GM19438 (cell line): ENCODE results near the gene USP17L24.
"Not testable (repeated sequence)": the region's sequence is repeated elsewhere in the genome, so short reads cannot be mapped to it uniquely, and the experiment has no call there.

Experiments
- ATAC-seq: cut with Tn5 transposase; IDR thresholded peaks from one replicate; pipeline ENCODE4 v1.9.1; 2021; ENCODE audit warnings: low read depth; ENCODE audit not compliant: unreplicated experiment

USP17L24 gene, protein sequence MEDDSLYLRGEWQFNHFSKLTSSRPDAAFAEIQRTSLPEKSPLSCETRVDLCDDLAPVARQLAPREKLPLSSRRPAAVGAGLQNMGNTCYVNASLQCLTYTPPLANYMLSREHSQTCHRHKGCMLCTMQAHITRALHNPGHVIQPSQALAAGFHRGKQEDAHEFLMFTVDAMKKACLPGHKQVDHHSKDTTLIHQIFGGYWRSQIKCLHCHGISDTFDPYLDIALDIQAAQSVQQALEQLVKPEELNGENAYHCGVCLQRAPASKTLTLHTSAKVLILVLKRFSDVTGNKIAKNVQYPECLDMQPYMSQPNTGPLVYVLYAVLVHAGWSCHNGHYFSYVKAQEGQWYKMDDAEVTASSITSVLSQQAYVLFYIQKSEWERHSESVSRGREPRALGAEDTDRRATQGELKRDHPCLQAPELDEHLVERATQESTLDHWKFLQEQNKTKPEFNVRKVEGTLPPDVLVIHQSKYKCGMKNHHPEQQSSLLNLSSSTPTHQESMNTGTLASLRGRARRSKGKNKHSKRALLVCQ

DNA sequence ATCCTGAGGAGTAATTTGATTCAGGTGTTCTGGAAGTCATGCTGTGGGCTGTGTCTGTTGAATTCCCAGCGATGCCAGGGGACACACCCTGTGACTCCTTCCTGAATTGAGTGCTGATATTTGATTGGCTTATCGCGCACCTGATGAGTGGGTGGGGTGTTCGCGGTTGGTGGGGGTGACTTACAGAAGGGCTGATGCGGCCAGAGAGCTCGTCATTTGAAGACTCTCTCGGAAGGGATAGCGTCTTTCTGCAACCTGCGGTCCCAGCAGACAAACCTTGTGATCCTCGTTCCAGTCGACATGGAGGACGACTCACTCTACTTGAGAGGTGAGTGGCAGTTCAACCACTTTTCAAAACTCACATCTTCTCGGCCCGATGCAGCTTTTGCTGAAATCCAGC, at the start of gene USP17L24:
Gene USP17L24, plus strand, starts transcription at position 301 of the 400 bp plus-strand sequence. Its CDS starts 0 bp downstream, at position 301.
- not testable (repeated sequence) for ATAC-seq

- not testable (repeated sequence) for ATAC-seq
These were observed 774 bp upstream of the USP17L24 start for GRCh38 chr4:9324191-9324590.

DNA sequence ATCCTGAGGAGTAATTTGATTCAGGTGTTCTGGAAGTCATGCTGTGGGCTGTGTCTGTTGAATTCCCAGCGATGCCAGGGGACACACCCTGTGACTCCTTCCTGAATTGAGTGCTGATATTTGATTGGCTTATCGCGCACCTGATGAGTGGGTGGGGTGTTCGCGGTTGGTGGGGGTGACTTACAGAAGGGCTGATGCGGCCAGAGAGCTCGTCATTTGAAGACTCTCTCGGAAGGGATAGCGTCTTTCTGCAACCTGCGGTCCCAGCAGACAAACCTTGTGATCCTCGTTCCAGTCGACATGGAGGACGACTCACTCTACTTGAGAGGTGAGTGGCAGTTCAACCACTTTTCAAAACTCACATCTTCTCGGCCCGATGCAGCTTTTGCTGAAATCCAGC, 4.6 kb downstream of the USP17L24 start, which contains the start of gene USP17L25:
Gene USP17L25, plus strand, starts transcription at position 301 of the 400 bp plus-strand sequence. Its CDS starts 0 bp downstream, at position 301.
- ATAC-seq = not testable (repeated sequence)

GRCh38 chr4:9334358-9334757, 9.4 kb downstream of the USP17L24 start, which contains the start of gene USP17L26:
Gene USP17L26 (plus strand): TSS chr4:9334658. CDS start chr4:9334658, 0 bp downstream.
- ATAC-seq = not testable (repeated sequence)

- ATAC-seq = not testable (repeated sequence)
These were observed 14.1 kb downstream of the USP17L24 start, which contains the start of gene USP17L5 for GRCh38 chr4:9339103-9339502. Gene USP17L5 (plus strand): TSS chr4:9339403. CDS start chr4:9339403, 0 bp downstream.

DNA sequence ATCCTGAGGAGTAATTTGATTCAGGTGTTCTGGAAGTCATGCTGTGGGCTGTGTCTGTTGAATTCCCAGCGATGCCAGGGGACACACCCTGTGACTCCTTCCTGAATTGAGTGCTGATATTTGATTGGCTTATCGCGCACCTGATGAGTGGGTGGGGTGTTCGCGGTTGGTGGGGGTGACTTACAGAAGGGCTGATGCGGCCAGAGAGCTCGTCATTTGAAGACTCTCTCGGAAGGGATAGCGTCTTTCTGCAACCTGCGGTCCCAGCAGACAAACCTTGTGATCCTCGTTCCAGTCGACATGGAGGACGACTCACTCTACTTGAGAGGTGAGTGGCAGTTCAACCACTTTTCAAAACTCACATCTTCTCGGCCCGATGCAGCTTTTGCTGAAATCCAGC, 18.9 kb downstream of the USP17L24 start, which contains the start of gene USP17L27:
Gene USP17L27, plus strand, starts transcription at position 301 of the 400 bp plus-strand sequence. Its CDS starts 0 bp downstream, at position 301.
- not testable (repeated sequence) for ATAC-seq

DNA sequence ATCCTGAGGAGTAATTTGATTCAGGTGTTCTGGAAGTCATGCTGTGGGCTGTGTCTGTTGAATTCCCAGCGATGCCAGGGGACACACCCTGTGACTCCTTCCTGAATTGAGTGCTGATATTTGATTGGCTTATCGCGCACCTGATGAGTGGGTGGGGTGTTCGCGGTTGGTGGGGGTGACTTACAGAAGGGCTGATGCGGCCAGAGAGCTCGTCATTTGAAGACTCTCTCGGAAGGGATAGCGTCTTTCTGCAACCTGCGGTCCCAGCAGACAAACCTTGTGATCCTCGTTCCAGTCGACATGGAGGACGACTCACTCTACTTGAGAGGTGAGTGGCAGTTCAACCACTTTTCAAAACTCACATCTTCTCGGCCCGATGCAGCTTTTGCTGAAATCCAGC, 23.6 kb downstream of the USP17L24 start, which contains the start of gene USP17L28:
Gene USP17L28, plus strand, starts transcription at position 301 of the 400 bp plus-strand sequence. Its CDS starts 0 bp downstream, at position 301.
- ATAC-seq = not testable (repeated sequence)

GRCh38 chr4:9350866-9351265, 25.9 kb downstream of the USP17L24 start:
- ATAC-seq = not testable (repeated sequence)

DNA sequence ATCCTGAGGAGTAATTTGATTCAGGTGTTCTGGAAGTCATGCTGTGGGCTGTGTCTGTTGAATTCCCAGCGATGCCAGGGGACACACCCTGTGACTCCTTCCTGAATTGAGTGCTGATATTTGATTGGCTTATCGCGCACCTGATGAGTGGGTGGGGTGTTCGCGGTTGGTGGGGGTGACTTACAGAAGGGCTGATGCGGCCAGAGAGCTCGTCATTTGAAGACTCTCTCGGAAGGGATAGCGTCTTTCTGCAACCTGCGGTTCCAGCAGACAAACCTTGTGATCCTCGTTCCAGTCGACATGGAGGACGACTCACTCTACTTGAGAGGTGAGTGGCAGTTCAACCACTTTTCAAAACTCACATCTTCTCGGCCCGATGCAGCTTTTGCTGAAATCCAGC, 28.4 kb downstream of the USP17L24 start, which contains the start of gene USP17L29:
Gene USP17L29, plus strand, starts transcription at position 301 of the 400 bp plus-strand sequence. Its CDS starts 0 bp downstream, at position 301.
- not testable (repeated sequence) for ATAC-seq

GRCh38 chr4:9362829-9363228, 37.9 kb downstream of the USP17L24 start, which contains the start of gene USP17L30:
Gene USP17L30 (plus strand): TSS chr4:9363129. CDS start chr4:9363129, 0 bp downstream.
- not testable (repeated sequence) for ATAC-seq
